Activated naive CD8-positive, alpha-beta T cell treated with anti-CD3 and anti-CD28 coated beads, Interleukin-2, amount 10 ng/mL, durations not matched to agents 7 days and 5 days (primary cell): ENCODE data around the gene BLM. TPM values are rescaled to one million over a fixed set of nuclear protein-coding genes. Genes with fewer than 3 reads are reported as not detected.
A peak's percentile ranks its signal among the peaks of the same experiment; 100 is the strongest.

Source experiments
- ATAC-seq: fragments of 150-1000 bp; cut with Tn5 transposase; one replicate; pipeline ENCODE4 v1.10.0; 2021; ENCODE audit warnings: low read depth, moderate library complexity
- POLR2A ChIA-PET: fragments of 350-600 bp; sonication (Branson Sonifier 250); formaldehyde crosslinking; loops from one replicate; lab custom pipeline; 2021; ENCODE audit warnings: antibody characterized with exemption; lab: Charles Lee
- DNase-seq: peaks from one replicate; pipeline ENCODE4 v3.0.0; 2021
- H3K27ac Mint-ChIP-seq: one replicate; pipeline ENCODE4 v1.8.0; 2022; ENCODE audit warnings: mild to moderate bottlenecking, mixed read lengths
- H3K27me3 Mint-ChIP-seq: one replicate; pipeline ENCODE4 v1.8.0; 2022; ENCODE audit warnings: mild to moderate bottlenecking, moderate library complexity, mixed read lengths
- H3K36me3 Mint-ChIP-seq: one replicate; pipeline ENCODE4 v1.8.0; 2021; ENCODE audit warnings: mild to moderate bottlenecking, mixed read lengths
- H3K4me1 Mint-ChIP-seq: one replicate; pipeline ENCODE4 v1.8.0; 2021; ENCODE audit warnings: mixed read lengths
- H3K4me3 Mint-ChIP-seq: one replicate; pipeline ENCODE4 v1.8.0; 2022; ENCODE audit warnings: mild to moderate bottlenecking, moderate library complexity, mixed read lengths
- H3K9me3 Mint-ChIP-seq: one replicate; pipeline ENCODE4 v1.8.0; 2021; ENCODE audit warnings: mixed read lengths
- total RNA-seq, 2 experiments: library from RNA; stranded (reverse); gene quantifications; one replicate each; pipeline ENCODE4 v1.2.3, GENCODE V29; 2021

Gene BLM
- total RNA-seq, 2 experiments from 2014 or later = 36.6 to 41.0 TPM

GRCh38 chr15:90701048-90701447 lies 16.1 kb upstream of the BLM start:
- Mint-ChIP-seq H3K36me3 (peaks cover 20% of the 10 kb centered on the region), H3K4me3 (no peak overlapping the region), H3K27me3 (no peaks in the 10 kb centered on the region), H3K27ac (no peak overlapping the region), H3K9me3 (peaks cover 7% of the 10 kb centered on the region), H3K4me1 (peaks cover 13% of the 10 kb centered on the region)
- no peak for ATAC-seq
- POLR2A ChIA-PET = interaction anchor here (0.6 kb wide), 1 partner anchor 22 kb away, joined by 8 read pairs; no protein-coding TSS in a partner anchor
- no peak for DNase-seq

- H3K36me3 Mint-ChIP-seq = peaks cover 20% of the 10 kb centered on the region
- H3K27ac Mint-ChIP-seq = no peak overlapping the region
- peaks cover 7% of the 10 kb centered on the region for H3K9me3 Mint-ChIP-seq
- peaks cover 8% of the 10 kb centered on the region for H3K4me1 Mint-ChIP-seq
- H3K4me3 Mint-ChIP-seq = no peak overlapping the region
- H3K27me3 Mint-ChIP-seq = no peaks in the 10 kb centered on the region
- DNase-seq (no peak), ATAC-seq (no peak)
- POLR2A ChIA-PET = interaction anchor here (0.7 kb wide), 1 partner anchor 54 kb away, joined by 3 read pairs; no protein-coding TSS in a partner anchor
Observed at GRCh38 chr15:90701880-90702630, 15.1 kb upstream of the BLM start.

- Mint-ChIP-seq H3K27ac (no peak overlapping the region), H3K4me1 (peaks cover 1% of the 10 kb centered on the region), H3K9me3 (peaks cover 7% of the 10 kb centered on the region)
Observed at GRCh38 chr15:90703455-90703854, 13.7 kb upstream of the BLM start.

GRCh38 chr15:90705212-90705611 lies 11.9 kb upstream of the BLM start:
- DNase-seq = no peak
- peaks cover 7% of the 10 kb centered on the region for H3K9me3 Mint-ChIP-seq
- ATAC-seq = no peak
- H3K27ac Mint-ChIP-seq = no peak overlapping the region
- POLR2A ChIA-PET = interaction anchor here (1.0 to 1.1 kb wide), 2 partner anchors 9 to 12 kb away, joined by 3 read pairs; partner anchors contain the start of gene BLM
- no peaks in the 10 kb centered on the region for H3K27me3 Mint-ChIP-seq
- no peak overlapping the region for H3K4me3 Mint-ChIP-seq
- H3K4me1 Mint-ChIP-seq = peaks cover 6% of the 10 kb centered on the region
- peaks cover 18% of the 10 kb centered on the region for H3K36me3 Mint-ChIP-seq

More at GRCh38 chr15:90703455-90703854, 13.7 kb upstream of the BLM start:
- Mint-ChIP-seq H3K36me3 (peaks cover 18% of the 10 kb centered on the region), H3K4me3 (no peak overlapping the region), H3K27me3 (no peaks in the 10 kb centered on the region)
- POLR2A ChIA-PET = no interaction called here
- ATAC-seq (no peak), DNase-seq (no peak)

GRCh38 chr15:90706394-90707327 lies 10.5 kb upstream of the BLM start:
- H3K27ac Mint-ChIP-seq = no peak overlapping the region
- H3K9me3 Mint-ChIP-seq = peaks cover 7% of the 10 kb centered on the region
- peaks cover 23% of the 10 kb centered on the region for H3K36me3 Mint-ChIP-seq

GRCh38 chr15:90707489-90707888 lies 9.7 kb upstream of the BLM start:
- Mint-ChIP-seq H3K4me1 (peaks cover 16% of the 10 kb centered on the region), H3K27me3 (no peaks in the 10 kb centered on the region), H3K36me3 (peaks cover 21% of the 10 kb centered on the region), H3K4me3 (no peak overlapping the region), H3K9me3 (peaks cover 3% of the 10 kb centered on the region), H3K27ac (no peak overlapping the region)
- ATAC-seq = no peak
- POLR2A ChIA-PET = interaction anchor here (1.3 kb wide), 1 partner anchor 9 kb away, joined by 3 read pairs; the partner anchor contains the start of gene BLM
- DNase-seq = no peak

More at GRCh38 chr15:90706394-90707327, 10.5 kb upstream of the BLM start:
- DNase-seq = no peak
- Mint-ChIP-seq H3K27me3 (no peaks in the 10 kb centered on the region), H3K4me1 (peaks cover 14% of the 10 kb centered on the region), H3K4me3 (no peak overlapping the region)
- no peak for ATAC-seq
- POLR2A ChIA-PET = interaction anchor here (1.3 kb wide), 1 partner anchor 10 kb away, joined by 3 read pairs; the partner anchor contains the start of gene BLM

GRCh38 chr15:90708516-90708915 lies 8.6 kb upstream of the BLM start:
- H3K36me3 Mint-ChIP-seq = peaks cover 20% of the 10 kb centered on the region
- no peaks in the 10 kb centered on the region for H3K9me3 Mint-ChIP-seq
- no peaks in the 10 kb centered on the region for H3K27me3 Mint-ChIP-seq
- ATAC-seq (no peak), DNase-seq (no peak)
- peaks cover 16% of the 10 kb centered on the region for H3K4me1 Mint-ChIP-seq
- POLR2A ChIA-PET = no interaction called here
- H3K4me3 Mint-ChIP-seq = no peak overlapping the region
- no peak overlapping the region for H3K27ac Mint-ChIP-seq

- peaks cover 16% of the 10 kb centered on the region for H3K4me1 Mint-ChIP-seq
- POLR2A ChIA-PET = no interaction called here
Observed at GRCh38 chr15:90709278-90709677, 7.9 kb upstream of the BLM start.

GRCh38 chr15:90710436-90711027 lies 6.6 kb upstream of the BLM start:
- Mint-ChIP-seq H3K27ac (peak overlapping the region; percentile 4), H3K9me3 (no peaks in the 10 kb centered on the region), H3K36me3 (peaks cover 14% of the 10 kb centered on the region), H3K4me3 (no peak overlapping the region), H3K27me3 (no peaks in the 10 kb centered on the region), H3K4me1 (peaks cover 16% of the 10 kb centered on the region)
- POLR2A ChIA-PET = interaction anchor here (0.6 kb wide), 1 partner anchor 11 kb away, joined by 4 read pairs; no protein-coding TSS in a partner anchor
- ATAC-seq (no peak), DNase-seq (no peak)

More at GRCh38 chr15:90709278-90709677, 7.9 kb upstream of the BLM start:
- no peak for ATAC-seq
- no peak for DNase-seq
- Mint-ChIP-seq H3K9me3 (no peaks in the 10 kb centered on the region), H3K27me3 (no peaks in the 10 kb centered on the region), H3K36me3 (peaks cover 18% of the 10 kb centered on the region), H3K27ac (no peak overlapping the region), H3K4me3 (no peak overlapping the region)

GRCh38 chr15:90711418-90711824 lies 5.7 kb upstream of the BLM start:
- no peak overlapping the region for H3K4me3 Mint-ChIP-seq
- DNase-seq (no peak), ATAC-seq (no peak)
- POLR2A ChIA-PET = interaction anchor here (0.7 kb wide), 1 partner anchor 217 kb away, joined by 9 read pairs; no protein-coding TSS in a partner anchor
- H3K9me3 Mint-ChIP-seq = no peaks in the 10 kb centered on the region
- H3K27me3 Mint-ChIP-seq = no peaks in the 10 kb centered on the region
- H3K27ac Mint-ChIP-seq = no peak overlapping the region
- peaks cover 22% of the 10 kb centered on the region for H3K4me1 Mint-ChIP-seq
- H3K36me3 Mint-ChIP-seq = peaks cover 14% of the 10 kb centered on the region

GRCh38 chr15:90711842-90712241 lies 5.3 kb upstream of the BLM start:
- Mint-ChIP-seq H3K9me3 (no peaks in the 10 kb centered on the region), H3K36me3 (peaks cover 16% of the 10 kb centered on the region), H3K4me1 (peaks cover 23% of the 10 kb centered on the region), H3K27ac (no peak overlapping the region), H3K27me3 (no peaks in the 10 kb centered on the region), H3K4me3 (no peak overlapping the region)
- DNase-seq = no peak
- POLR2A ChIA-PET = interaction anchor here (0.7 kb wide), 1 partner anchor 216 kb away, joined by 9 read pairs; no protein-coding TSS in a partner anchor
- no peak for ATAC-seq

- H3K9me3 Mint-ChIP-seq = no peaks in the 10 kb centered on the region
- H3K36me3 Mint-ChIP-seq = peaks cover 16% of the 10 kb centered on the region
- ATAC-seq = no peak
- H3K4me1 Mint-ChIP-seq = peaks cover 23% of the 10 kb centered on the region
- no peak for DNase-seq
- no peak overlapping the region for H3K27ac Mint-ChIP-seq
- no peaks in the 10 kb centered on the region for H3K27me3 Mint-ChIP-seq
- POLR2A ChIA-PET = no interaction called here
- no peak overlapping the region for H3K4me3 Mint-ChIP-seq
Observed at GRCh38 chr15:90713081-90713480, 4.1 kb upstream of the BLM start.
